ENCODE measurements around the gene PAK6. TPM values are rescaled to one million over a fixed set of nuclear protein-coding genes. Genes with fewer than 3 reads are reported as not detected.

PAK6 gene
- polyA plus RNA-seq, 1 donor from 2014 or later, result 32.4 TPM

GRCh38 chr15:40296561-40297230 is 57.8 kb downstream of the PAK6 start:
- no peaks in the 10 kb centered on the region for H3K27me3 ChIP-seq (ENCODE audit: insufficient read depth, low read depth, low read length)
- no peak overlapping the region for H3K4me2 ChIP-seq (ENCODE audit: low read length)
- no peaks in the 10 kb centered on the region for H3F3A ChIP-seq (ENCODE audit: insufficient read depth, low read length, poor library complexity, severe bottlenecking)
- no peaks in the 10 kb centered on the region for H3K36me3 ChIP-seq (ENCODE audit: insufficient read depth, low read length)
- H3K27ac ChIP-seq (ENCODE audit: low read length), result no peak overlapping the region
- no peaks in the 10 kb centered on the region for H4K20me1 ChIP-seq (ENCODE audit: insufficient read depth)
- TF ChIP-seq CTCF (IDR thresholded peaks at IDR 0.05; ENCODE audit: poor library complexity, severe bottlenecking) (no peak), RAD21 (conservative IDR thresholded peaks at IDR 0.05) (no peak), SMC3 (conservative IDR thresholded peaks at IDR 0.05; ENCODE audit: poor library complexity) (no peak), TAF1 (IDR thresholded peaks at IDR 0.05; ENCODE audit: low read depth) (no peak), EZH2 (IDR thresholded peaks at IDR 0.05; ENCODE audit: borderline replicate concordance, insufficient read depth, low read length, poor library complexity, severe bottlenecking) (no peak), MXI1 (conservative IDR thresholded peaks at IDR 0.05; ENCODE audit: poor library complexity, severe bottlenecking) (no peak), EP300 (conservative IDR thresholded peaks at IDR 0.05; ENCODE audit: poor library complexity, severe bottlenecking) (no peak), POLR2AphosphoS5 (IDR thresholded peaks at IDR 0.05) (no peak)
- TF ChIP-seq, protein P1, sequence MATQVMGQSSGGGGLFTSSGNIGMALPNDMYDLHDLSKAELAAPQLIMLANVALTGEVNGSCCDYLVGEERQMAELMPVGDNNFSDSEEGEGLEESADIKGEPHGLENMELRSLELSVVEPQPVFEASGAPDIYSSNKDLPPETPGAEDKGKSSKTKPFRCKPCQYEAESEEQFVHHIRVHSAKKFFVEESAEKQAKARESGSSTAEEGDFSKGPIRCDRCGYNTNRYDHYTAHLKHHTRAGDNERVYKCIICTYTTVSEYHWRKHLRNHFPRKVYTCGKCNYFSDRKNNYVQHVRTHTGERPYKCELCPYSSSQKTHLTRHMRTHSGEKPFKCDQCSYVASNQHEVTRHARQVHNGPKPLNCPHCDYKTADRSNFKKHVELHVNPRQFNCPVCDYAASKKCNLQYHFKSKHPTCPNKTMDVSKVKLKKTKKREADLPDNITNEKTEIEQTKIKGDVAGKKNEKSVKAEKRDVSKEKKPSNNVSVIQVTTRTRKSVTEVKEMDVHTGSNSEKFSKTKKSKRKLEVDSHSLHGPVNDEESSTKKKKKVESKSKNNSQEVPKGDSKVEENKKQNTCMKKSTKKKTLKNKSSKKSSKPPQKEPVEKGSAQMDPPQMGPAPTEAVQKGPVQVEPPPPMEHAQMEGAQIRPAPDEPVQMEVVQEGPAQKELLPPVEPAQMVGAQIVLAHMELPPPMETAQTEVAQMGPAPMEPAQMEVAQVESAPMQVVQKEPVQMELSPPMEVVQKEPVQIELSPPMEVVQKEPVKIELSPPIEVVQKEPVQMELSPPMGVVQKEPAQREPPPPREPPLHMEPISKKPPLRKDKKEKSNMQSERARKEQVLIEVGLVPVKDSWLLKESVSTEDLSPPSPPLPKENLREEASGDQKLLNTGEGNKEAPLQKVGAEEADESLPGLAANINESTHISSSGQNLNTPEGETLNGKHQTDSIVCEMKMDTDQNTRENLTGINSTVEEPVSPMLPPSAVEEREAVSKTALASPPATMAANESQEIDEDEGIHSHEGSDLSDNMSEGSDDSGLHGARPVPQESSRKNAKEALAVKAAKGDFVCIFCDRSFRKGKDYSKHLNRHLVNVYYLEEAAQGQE (IDR thresholded peaks at IDR 0.05; ENCODE audit: borderline replicate concordance), result no peak
- H3K79me2 ChIP-seq (replicated peaks; ENCODE audit: insufficient read depth, low read length), result no peaks in the 10 kb centered on the region
- H3K9ac ChIP-seq (ENCODE audit: low read length), result no peak overlapping the region
- no peak overlapping the region for H2AFZ ChIP-seq (ENCODE audit: low read depth, low read length)
- no peaks in the 10 kb centered on the region for H3K9me2 ChIP-seq (ENCODE audit: insufficient read depth, low read length)
- no peaks in the 10 kb centered on the region for H3K9me3 ChIP-seq (ENCODE audit: low read length)
- H3K4me3 ChIP-seq (ENCODE audit: low read length), result no peak overlapping the region

DNA sequence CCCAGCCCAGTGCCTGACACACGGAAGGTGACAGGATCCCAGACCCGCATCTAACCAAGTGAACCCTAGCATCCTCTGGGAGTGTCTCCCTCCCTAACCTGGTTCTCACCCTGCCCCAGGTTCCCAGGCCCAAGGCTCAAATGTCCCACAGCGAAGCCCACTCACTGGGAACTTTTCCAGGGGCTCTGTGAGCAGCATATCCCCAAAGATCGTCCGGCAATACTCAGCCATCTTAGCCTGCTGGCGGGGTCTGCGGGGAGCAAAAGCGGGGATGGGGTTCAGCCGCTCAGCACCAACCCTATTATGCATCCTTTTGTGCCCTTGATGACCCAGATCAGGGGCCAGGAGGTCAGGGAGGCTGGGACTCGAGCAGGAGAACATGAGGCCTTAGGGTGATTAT is 58.5 kb downstream of the PAK6 start:
- H3K36me3 ChIP-seq (ENCODE audit: insufficient read depth, low read length), result no peaks in the 10 kb centered on the region
- no peaks in the 10 kb centered on the region for H3K79me2 ChIP-seq (replicated peaks; ENCODE audit: insufficient read depth, low read length)
- no peak overlapping the region for H3K9ac ChIP-seq (ENCODE audit: low read length)
- H3K27me3 ChIP-seq (ENCODE audit: insufficient read depth, low read depth, low read length), result no peaks in the 10 kb centered on the region
- H3K4me3 ChIP-seq (ENCODE audit: low read length), result no peak overlapping the region
- H3K4me2 ChIP-seq (ENCODE audit: low read length), result no peak overlapping the region
- H4K20me1 ChIP-seq (ENCODE audit: insufficient read depth), result no peaks in the 10 kb centered on the region
- no peaks in the 10 kb centered on the region for H3K9me2 ChIP-seq (ENCODE audit: insufficient read depth, low read length)
- no peaks in the 10 kb centered on the region for H3F3A ChIP-seq (ENCODE audit: insufficient read depth, low read length, poor library complexity, severe bottlenecking)
- TF ChIP-seq RAD21 (conservative IDR thresholded peaks at IDR 0.05) (no peak), SMC3 (conservative IDR thresholded peaks at IDR 0.05; ENCODE audit: poor library complexity) (no peak), EZH2 (IDR thresholded peaks at IDR 0.05; ENCODE audit: borderline replicate concordance, insufficient read depth, low read length, poor library complexity, severe bottlenecking) (no peak), TAF1 (IDR thresholded peaks at IDR 0.05; ENCODE audit: low read depth) (no peak), MXI1 (conservative IDR thresholded peaks at IDR 0.05; ENCODE audit: poor library complexity, severe bottlenecking) (no peak), EP300 (conservative IDR thresholded peaks at IDR 0.05; ENCODE audit: poor library complexity, severe bottlenecking) (no peak), POLR2AphosphoS5 (IDR thresholded peaks at IDR 0.05) (no peak), CTCF (IDR thresholded peaks at IDR 0.05; ENCODE audit: poor library complexity, severe bottlenecking) (no peak)
- TF ChIP-seq, protein P1 (IDR thresholded peaks at IDR 0.05; ENCODE audit: borderline replicate concordance), result no peak
- no peak overlapping the region for H2AFZ ChIP-seq (ENCODE audit: low read depth, low read length)
- no peaks in the 10 kb centered on the region for H3K9me3 ChIP-seq (ENCODE audit: low read length)
- H3K27ac ChIP-seq (ENCODE audit: low read length), result no peak overlapping the region

Measured in neural cell (in vitro differentiated cells).